Smooth muscle cell (in vitro differentiated cells): ENCODE results near the gene ATG2B. TPM values are rescaled to one million over a fixed set of nuclear protein-coding genes. Genes with fewer than 3 reads are reported as not detected.

Experiments
- DNase-seq: peaks from one replicate; lab custom pipeline; 2025; ENCODE audit not compliant: unreplicated experiment; lab: John Stamatoyannopoulos, UW
- H2AFZ ChIP-seq: fragments of 200-600 bp; sonication (generic); 2 replicates; pipeline ENCODE4 v1.6.0; 2016; ENCODE audit warnings: antibody characterized with exemption, low read depth, mild to moderate bottlenecking
- H3F3A ChIP-seq: fragments of 200-600 bp; sonication (generic); 2 replicates; pipeline ENCODE4 v1.6.0; 2017; ENCODE audit warnings: antibody characterized with exemption, low read depth
- H3K27ac ChIP-seq: fragments of 200-600 bp; sonication (generic); 2 replicates; pipeline ENCODE4 v1.5.1; 2016; ENCODE audit warnings: low read depth, mild to moderate bottlenecking
- H3K27me3 ChIP-seq: fragments of 200-600 bp; sonication (generic); 2 replicates; pipeline ENCODE4 v1.6.1; 2016; ENCODE audit warnings: low read depth, mild to moderate bottlenecking
- H3K36me3 ChIP-seq: fragments of 200-600 bp; sonication (generic); 2 replicates; pipeline ENCODE4 v1.5.1; 2016; ENCODE audit warnings: low read depth
- H3K4me1 ChIP-seq: fragments of 200-600 bp; sonication (generic); 2 replicates; pipeline ENCODE4 v1.5.1; 2016; ENCODE audit warnings: low read depth
- H3K4me2 ChIP-seq: fragments of 200-600 bp; sonication (generic); 2 replicates; pipeline ENCODE4 v1.6.0; 2016; ENCODE audit warnings: mild to moderate bottlenecking
- H3K4me3 ChIP-seq: fragments of 200-600 bp; sonication (generic); 2 replicates; pipeline ENCODE4 v1.5.1; 2016; ENCODE audit warnings: mild to moderate bottlenecking
- H3K79me2 ChIP-seq: fragments of 200-600 bp; sonication (generic); 2 replicates; pipeline ENCODE4 v1.6.0; 2016; ENCODE audit warnings: low read depth, mild to moderate bottlenecking
- H3K9ac ChIP-seq: fragments of 200-600 bp; sonication (generic); 2 replicates; pipeline ENCODE4 v1.6.0; 2016; ENCODE audit warnings: low read depth
- H3K9me3 ChIP-seq: fragments of 200-600 bp; sonication (generic); replicated peaks from 2 replicates; pipeline ENCODE4 v1.5.1; 2016; ENCODE audit warnings: low read depth
- H4K20me1 ChIP-seq: fragments of 200-600 bp; sonication (generic); 2 replicates; pipeline ENCODE4 v1.6.0; 2016; ENCODE audit warnings: low read depth
- WGBS: methylation state at CpG from one replicate; pipeline ENCODE4 v1.1.7; 2016; ENCODE audit warnings: low lambda C conversion rate; 5-methylcytosine and 5-hydroxymethylcytosine counted together
- polyA plus RNA-seq: library from polyadenylated mRNA; unstranded; fragments of >200 nt; fragmentation: Nextera tagmentation; extraction: Ambion mirVana; gene quantifications from 2 replicates; pipeline ENCODE4 v1.2.1, GENCODE V29; 2016
- total RNA-seq: library from RNA; depleted of rRNA; stranded (reverse); fragments of >200 nt; gene quantifications from 2 replicates; pipeline ENCODE4 v1.2.3, GENCODE V29; 2014
- TF ChIP-seq, protein P1 (sequence below): fragments of 200-600 bp; sonication (generic); IDR thresholded peaks from 2 replicates; pipeline ENCODE4 v1.5.1; 2017; ENCODE audit warnings: borderline replicate concordance, mild to moderate bottlenecking, antibody characterized with exemption; ENCODE audit not compliant: insufficient read depth, poor library complexity, severe bottlenecking

Gene ATG2B
- total and polyA plus RNA-seq, 2 experiments from 2014 or later = 1.9 to 21.5 TPM

DNA sequence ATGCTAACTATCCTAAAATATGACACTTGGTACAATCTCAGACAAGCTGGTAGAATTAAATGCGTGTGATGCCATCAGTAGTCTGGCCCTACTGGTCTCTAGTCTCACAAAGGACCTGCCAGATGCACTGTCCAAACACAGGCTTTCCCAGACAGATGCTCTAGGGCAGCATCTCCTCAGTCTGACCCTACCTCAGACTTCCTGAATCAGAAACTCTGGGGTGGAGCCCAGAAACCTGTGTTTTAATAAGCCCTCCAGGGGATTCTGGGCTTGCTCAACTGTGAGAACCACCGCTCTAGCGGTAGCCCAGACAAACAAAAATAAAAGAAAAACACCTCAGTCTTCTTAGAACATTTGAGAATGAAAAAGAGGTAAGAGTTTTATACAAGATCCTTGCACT lies 59.2 kb downstream of the ATG2B start:
- no peaks in the 10 kb centered on the region for H3F3A ChIP-seq
- H3K4me2 ChIP-seq = no peak overlapping the region
- TF ChIP-seq, protein P1, sequence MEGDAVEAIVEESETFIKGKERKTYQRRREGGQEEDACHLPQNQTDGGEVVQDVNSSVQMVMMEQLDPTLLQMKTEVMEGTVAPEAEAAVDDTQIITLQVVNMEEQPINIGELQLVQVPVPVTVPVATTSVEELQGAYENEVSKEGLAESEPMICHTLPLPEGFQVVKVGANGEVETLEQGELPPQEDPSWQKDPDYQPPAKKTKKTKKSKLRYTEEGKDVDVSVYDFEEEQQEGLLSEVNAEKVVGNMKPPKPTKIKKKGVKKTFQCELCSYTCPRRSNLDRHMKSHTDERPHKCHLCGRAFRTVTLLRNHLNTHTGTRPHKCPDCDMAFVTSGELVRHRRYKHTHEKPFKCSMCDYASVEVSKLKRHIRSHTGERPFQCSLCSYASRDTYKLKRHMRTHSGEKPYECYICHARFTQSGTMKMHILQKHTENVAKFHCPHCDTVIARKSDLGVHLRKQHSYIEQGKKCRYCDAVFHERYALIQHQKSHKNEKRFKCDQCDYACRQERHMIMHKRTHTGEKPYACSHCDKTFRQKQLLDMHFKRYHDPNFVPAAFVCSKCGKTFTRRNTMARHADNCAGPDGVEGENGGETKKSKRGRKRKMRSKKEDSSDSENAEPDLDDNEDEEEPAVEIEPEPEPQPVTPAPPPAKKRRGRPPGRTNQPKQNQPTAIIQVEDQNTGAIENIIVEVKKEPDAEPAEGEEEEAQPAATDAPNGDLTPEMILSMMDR = no peak
- WGBS = 90% methylated on average over 3 of the region's 3 CpGs
- no peaks in the 10 kb centered on the region for H4K20me1 ChIP-seq
- no peak overlapping the region for H2AFZ ChIP-seq
- H3K9ac ChIP-seq = no peak overlapping the region
- H3K27ac ChIP-seq = no peak overlapping the region
- H3K4me3 ChIP-seq = no peak overlapping the region
- no peaks in the 10 kb centered on the region for H3K4me1 ChIP-seq
- DNase-seq = no peak
- H3K9me3 ChIP-seq = no peaks in the 10 kb centered on the region
- no peaks in the 10 kb centered on the region for H3K79me2 ChIP-seq
- peaks cover 6% of the 10 kb centered on the region for H3K36me3 ChIP-seq
- H3K27me3 ChIP-seq = no peaks in the 10 kb centered on the region

DNA sequence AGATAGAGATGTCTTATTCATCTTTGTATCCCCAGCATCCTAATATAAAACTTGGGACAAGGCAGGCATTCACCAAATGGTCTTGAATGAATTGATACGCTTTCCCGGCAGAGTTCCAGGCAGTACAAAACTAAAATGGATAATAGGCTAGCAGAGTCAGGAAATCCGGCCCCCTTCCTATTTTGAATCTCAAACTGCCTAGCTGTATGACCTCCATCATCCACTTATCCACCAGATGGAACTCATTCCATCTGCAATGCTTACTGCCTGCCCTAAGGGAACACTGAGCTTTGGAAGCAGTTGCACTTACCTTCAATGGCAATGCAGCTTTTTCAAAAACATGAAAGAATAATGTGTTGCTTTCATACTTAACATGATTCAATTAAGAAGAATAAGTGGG lies 63.7 kb downstream of the ATG2B start:
- no peak for DNase-seq
- Histone ChIP-seq H3K79me2 (no peaks in the 10 kb centered on the region), H3F3A (no peaks in the 10 kb centered on the region), H2AFZ (no peak overlapping the region), H4K20me1 (no peaks in the 10 kb centered on the region), H3K9me3 (no peaks in the 10 kb centered on the region), H3K4me2 (no peak overlapping the region), H3K4me1 (no peaks in the 10 kb centered on the region), H3K27ac (no peak overlapping the region), H3K9ac (no peak overlapping the region), H3K36me3 (no peaks in the 10 kb centered on the region), H3K4me3 (no peak overlapping the region), H3K27me3 (no peaks in the 10 kb centered on the region)
- WGBS = 98% methylated on average over 3 of the region's 3 CpGs
- TF ChIP-seq, protein P1 = no peak

DNA sequence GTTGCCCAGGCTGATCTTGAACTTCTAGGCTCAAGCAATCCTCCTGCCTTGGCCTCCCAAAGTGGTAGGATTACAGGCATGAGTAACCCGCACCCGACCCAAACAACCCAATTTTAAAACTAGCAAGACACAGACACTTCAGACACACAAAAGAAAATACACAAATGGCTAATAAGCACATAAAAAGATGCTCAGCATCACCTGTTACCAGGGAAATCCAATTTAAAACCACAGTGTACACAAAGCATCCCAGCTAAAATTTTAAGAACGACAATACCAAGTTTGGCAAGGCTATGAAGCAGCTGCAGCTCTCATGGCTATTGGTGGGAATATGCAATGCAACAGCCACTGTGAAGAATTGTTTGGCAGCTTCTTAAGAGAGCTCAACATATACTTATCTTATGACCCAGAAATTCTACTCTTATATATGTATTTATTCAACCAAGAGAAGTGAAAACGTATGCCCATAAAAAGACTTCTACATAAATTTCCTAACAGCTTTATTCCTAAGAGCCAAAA lies 65.1 kb downstream of the ATG2B start:
- Histone ChIP-seq H3K9ac (no peak overlapping the region), H3K4me1 (no peaks in the 10 kb centered on the region), H2AFZ (no peak overlapping the region), H3K27me3 (no peaks in the 10 kb centered on the region), H3F3A (no peaks in the 10 kb centered on the region), H3K4me2 (no peak overlapping the region), H3K4me3 (no peak overlapping the region), H3K9me3 (no peaks in the 10 kb centered on the region), H3K79me2 (no peaks in the 10 kb centered on the region), H3K27ac (no peak overlapping the region), H4K20me1 (no peaks in the 10 kb centered on the region), H3K36me3 (no peaks in the 10 kb centered on the region)
- WGBS = 97% methylated on average over 4 of the region's 4 CpGs
- no peak for DNase-seq
- TF ChIP-seq, protein P1 = no peak

DNA sequence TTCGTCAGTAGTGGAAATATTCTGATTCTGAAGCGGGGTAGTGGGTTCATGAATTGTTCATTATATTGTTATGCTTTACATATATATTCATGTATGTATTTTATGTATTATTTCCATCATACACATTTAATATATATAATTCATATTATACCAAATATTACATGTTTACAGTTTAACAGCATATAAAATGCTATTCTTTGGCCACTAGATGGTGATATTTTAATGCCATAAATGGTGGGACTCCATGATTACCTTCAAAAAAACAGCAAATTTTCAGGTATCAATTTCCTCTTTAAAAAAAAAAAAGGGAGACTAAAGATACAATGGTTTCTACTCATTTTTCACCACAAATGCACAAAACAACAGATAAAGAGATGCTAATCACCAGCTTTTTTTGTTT lies 66.1 kb downstream of the ATG2B start:
- Histone ChIP-seq H3F3A (no peaks in the 10 kb centered on the region), H3K4me1 (no peaks in the 10 kb centered on the region), H3K79me2 (no peaks in the 10 kb centered on the region), H3K27ac (no peak overlapping the region), H3K9ac (no peak overlapping the region), H4K20me1 (no peaks in the 10 kb centered on the region), H2AFZ (no peak overlapping the region), H3K9me3 (no peaks in the 10 kb centered on the region), H3K27me3 (no peaks in the 10 kb centered on the region), H3K4me2 (no peak overlapping the region), H3K36me3 (no peaks in the 10 kb centered on the region), H3K4me3 (no peak overlapping the region)
- no peak for DNase-seq
- TF ChIP-seq, protein P1 = peak; percentile 57
- 99% methylated on average over 2 of the region's 2 CpGs for WGBS
